HepG2 (cell line): ENCODE results near the gene SNU13. TPM values are rescaled to one million over a fixed set of nuclear protein-coding genes. Genes with fewer than 3 reads are reported as not detected.

ENCODE experiments used
- FOXO1 ChIP-seq: sonication (generic); formaldehyde crosslinking; IDR thresholded peaks from 2 replicates; pipeline ENCODE4 v1.4.0; 2020; ENCODE audit warnings: missing genetic modification reagents
- JUNB ChIP-seq: sonication (generic); formaldehyde crosslinking; IDR thresholded peaks from 2 replicates; pipeline ENCODE4 v1.8.0; 2022; ENCODE audit warnings: missing genetic modification reagents, mild to moderate bottlenecking, borderline replicate concordance
- KDM3A ChIP-seq: IDR thresholded peaks from 2 replicates; pipeline ENCODE4 v1.6.1; 2018; ENCODE audit warnings: low read depth, missing compliant biosample characterization
- MIXL1 ChIP-seq: IDR thresholded peaks from 2 replicates; pipeline ENCODE4 v1.6.1; 2016
- NFAT5 ChIP-seq: sonication (generic); formaldehyde crosslinking; IDR thresholded peaks from 2 replicates; pipeline ENCODE4 v1.4.0; 2020; ENCODE audit warnings: missing genetic modification reagents
- NR2C2 ChIP-seq: sonication (generic); formaldehyde crosslinking; IDR thresholded peaks from 2 replicates; pipeline ENCODE4 v1.4.0; 2020; ENCODE audit warnings: missing genetic modification reagents, mild to moderate bottlenecking, moderate library complexity, borderline replicate concordance
- THRA ChIP-seq: sonication (generic); formaldehyde crosslinking; IDR thresholded peaks from 2 replicates; pipeline ENCODE4 v1.4.0; 2020; ENCODE audit warnings: missing genetic modification reagents, borderline replicate concordance
- ZBTB20 ChIP-seq: sonication (generic); formaldehyde crosslinking; IDR thresholded peaks from 2 replicates; pipeline ENCODE4 v1.8.1; 2023; ENCODE audit warnings: missing genetic modification reagents, low read depth, mild to moderate bottlenecking, borderline replicate concordance
- ZFP62 ChIP-seq: sonication (generic); formaldehyde crosslinking; IDR thresholded peaks from 2 replicates; pipeline ENCODE4 v1.4.0; 2020; ENCODE audit warnings: missing genetic modification reagents
- ZGPAT ChIP-seq: IDR thresholded peaks from 2 replicates; pipeline ENCODE4 v1.6.1; 2016; ENCODE audit warnings: mild to moderate bottlenecking
- ZMAT3 ChIP-seq: sonication (generic); formaldehyde crosslinking; conservative IDR thresholded peaks from 2 replicates; pipeline ENCODE4 v1.7.0; 2021; ENCODE audit warnings: missing genetic modification reagents
- ZMYM4 ChIP-seq: sonication (generic); formaldehyde crosslinking; IDR thresholded peaks from 2 replicates; pipeline ENCODE4 v1.8.1; 2023; ENCODE audit warnings: mild to moderate bottlenecking, missing genetic modification reagents
- ZNF225 ChIP-seq: sonication (generic); formaldehyde crosslinking; IDR thresholded peaks from 2 replicates; pipeline ENCODE4 v1.4.0; 2020; ENCODE audit warnings: mild to moderate bottlenecking, missing genetic modification reagents
- ZNF256 ChIP-seq: sonication (generic); formaldehyde crosslinking; conservative IDR thresholded peaks from 2 replicates; pipeline ENCODE4 v1.4.0; 2020; ENCODE audit warnings: missing genetic modification reagents
- polyA plus RNA-seq, 8 experiments: library from polyadenylated mRNA; depleted of rRNA in 3 of 8; stranded (reverse) in 7 of 8; unstranded in 1 of 8; fragments of >200 nt; fragmentation: Illumina TruSeq in 4 of 8; extraction: Trizol in 4 of 8; gene quantifications; 2 replicates each; pipeline versions ENCODE4 v1.2.1 to v1.2.3, GENCODE V29; 2011 to 2016; ENCODE audit warnings: low read depth in 4 of 8, missing spikeins in 1 of 8, mixed read lengths in 1 of 8; ENCODE audit not compliant: insufficient read depth in 1 of 8
- total RNA-seq, 5 experiments: library from RNA; depleted of rRNA; stranded (reverse); fragments of >200 nt; fragmentation: Illumina TruSeq; extraction: Trizol; gene quantifications; 2 replicates each; pipeline ENCODE4 v1.2.3, GENCODE V29; 2016; ENCODE audit warnings: low read depth in 1 of 5
- TF ChIP-seq, protein P1 (sequence below): sonication (generic); formaldehyde crosslinking; IDR thresholded peaks from 2 replicates; pipeline ENCODE4 v1.8.0; 2022; ENCODE audit warnings: mild to moderate bottlenecking, missing genetic modification reagents
- TF ChIP-seq, protein P2 (sequence below): sonication (generic); formaldehyde crosslinking; IDR thresholded peaks from 2 replicates; pipeline ENCODE4 v1.4.0; 2020; ENCODE audit warnings: missing genetic modification reagents

SNU13 gene
- total and polyA plus RNA-seq, 2 of the 13 experiments (the other 11 are each of a cell fraction or from before 2014, with no cell fraction given): 203 to 287 TPM

GRCh38 chr22:41682033-41682807 lies 6.4 kb downstream of the SNU13 start (continued):
- TF ChIP-seq ZBTB20 (CRISPR knock-in tag) (peak; percentile 41; the same call in 1 of the 2 replicates), THRA (CRISPR knock-in tag) (no peak), ZMAT3 (CRISPR knock-in tag) (0 out of 2 replicates have a peak, but pooled peaks have one; percentile 56), ZNF256 (no peak), NR2C2 (CRISPR knock-in tag) (peak; percentile 68; the same call in 1 of the 2 replicates), FOXO1 (0 out of 2 replicates have a peak, but pooled peaks have one; percentile 33), KDM3A (CRISPR knock-in tag) (no peak), NFAT5 (CRISPR knock-in tag) (no peak), MIXL1 (peak; percentile 64), ZMYM4 (CRISPR knock-in tag) (no peak), ZNF225 (CRISPR knock-in tag) (no peak; the same call in 1 of the 2 replicates), ZFP62 (CRISPR knock-in tag) (no peak), ZGPAT (CRISPR knock-in tag) (peak; percentile 57; the same call in 1 of the 2 replicates), JUNB (CRISPR knock-in tag) (no peak)
- TF ChIP-seq, protein P1, sequence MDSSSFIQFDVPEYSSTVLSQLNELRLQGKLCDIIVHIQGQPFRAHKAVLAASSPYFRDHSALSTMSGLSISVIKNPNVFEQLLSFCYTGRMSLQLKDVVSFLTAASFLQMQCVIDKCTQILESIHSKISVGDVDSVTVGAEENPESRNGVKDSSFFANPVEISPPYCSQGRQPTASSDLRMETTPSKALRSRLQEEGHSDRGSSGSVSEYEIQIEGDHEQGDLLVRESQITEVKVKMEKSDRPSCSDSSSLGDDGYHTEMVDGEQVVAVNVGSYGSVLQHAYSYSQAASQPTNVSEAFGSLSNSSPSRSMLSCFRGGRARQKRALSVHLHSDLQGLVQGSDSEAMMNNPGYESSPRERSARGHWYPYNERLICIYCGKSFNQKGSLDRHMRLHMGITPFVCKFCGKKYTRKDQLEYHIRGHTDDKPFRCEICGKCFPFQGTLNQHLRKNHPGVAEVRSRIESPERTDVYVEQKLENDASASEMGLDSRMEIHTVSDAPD (CRISPR knock-in tag): no peak
- TF ChIP-seq, protein P2, sequence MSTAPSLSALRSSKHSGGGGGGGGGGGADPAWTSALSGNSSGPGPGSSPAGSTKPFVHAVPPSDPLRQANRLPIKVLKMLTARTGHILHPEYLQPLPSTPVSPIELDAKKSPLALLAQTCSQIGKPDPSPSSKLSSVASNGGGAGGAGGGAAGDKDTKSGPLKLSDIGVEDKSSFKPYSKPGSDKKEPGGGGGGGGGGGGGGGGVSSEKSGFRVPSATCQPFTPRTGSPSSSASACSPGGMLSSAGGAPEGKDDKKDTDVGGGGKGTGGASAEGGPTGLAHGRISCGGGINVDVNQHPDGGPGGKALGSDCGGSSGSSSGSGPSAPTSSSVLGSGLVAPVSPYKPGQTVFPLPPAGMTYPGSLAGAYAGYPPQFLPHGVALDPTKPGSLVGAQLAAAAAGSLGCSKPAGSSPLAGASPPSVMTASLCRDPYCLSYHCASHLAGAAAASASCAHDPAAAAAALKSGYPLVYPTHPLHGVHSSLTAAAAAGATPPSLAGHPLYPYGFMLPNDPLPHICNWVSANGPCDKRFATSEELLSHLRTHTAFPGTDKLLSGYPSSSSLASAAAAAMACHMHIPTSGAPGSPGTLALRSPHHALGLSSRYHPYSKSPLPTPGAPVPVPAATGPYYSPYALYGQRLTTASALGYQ (CRISPR knock-in tag): no peak
